HG03354 (cell line): ENCODE data around the gene ADCK1.
"Not testable (repeated sequence)": the region's sequence is repeated elsewhere in the genome, so short reads cannot be mapped to it uniquely, and the experiment has no call there.

Experiments used
- ATAC-seq: cut with Tn5 transposase; IDR thresholded peaks from one replicate; pipeline ENCODE4 v1.9.1; 2021; ENCODE audit warnings: mild to moderate bottlenecking; ENCODE audit not compliant: unreplicated experiment, poor library complexity, severe bottlenecking

ADCK1 gene

GRCh38 chr14:77890873-77891272 lies 91.0 kb downstream of the ADCK1 start:
- no peak for ATAC-seq

- no peak for ATAC-seq
Measured at GRCh38 chr14:77892381-77892871, 92.5 kb downstream of the ADCK1 start.

DNA sequence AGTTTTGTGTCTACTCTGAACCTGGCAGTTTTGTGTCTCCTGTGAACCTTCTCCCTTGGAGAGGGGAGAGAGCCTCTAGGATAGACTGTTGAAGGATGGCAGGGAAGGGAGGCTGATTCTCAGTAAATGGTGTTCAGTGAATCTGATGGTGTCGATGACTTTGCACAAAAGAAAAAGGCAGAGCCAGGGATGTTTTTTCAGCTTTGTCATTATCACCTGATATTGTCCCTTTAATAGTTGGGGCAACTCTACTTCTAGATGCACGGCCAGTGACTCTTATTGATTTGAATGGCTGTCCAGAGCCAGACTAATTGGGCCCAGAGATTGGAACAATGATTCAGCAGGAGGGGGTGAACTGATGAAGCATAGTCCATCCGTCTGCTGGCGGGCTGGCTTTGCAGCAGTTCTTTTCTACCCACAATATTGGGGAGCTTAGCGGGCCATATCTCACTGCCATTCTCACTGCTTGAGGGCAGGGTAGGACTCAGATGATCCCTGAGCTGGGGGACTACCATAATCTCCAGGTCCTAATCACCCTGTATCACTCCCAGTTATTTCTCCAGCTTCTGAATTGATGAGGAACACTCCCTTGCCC lies 93.1 kb downstream of the ADCK1 start:
- ATAC-seq, result no peak

DNA sequence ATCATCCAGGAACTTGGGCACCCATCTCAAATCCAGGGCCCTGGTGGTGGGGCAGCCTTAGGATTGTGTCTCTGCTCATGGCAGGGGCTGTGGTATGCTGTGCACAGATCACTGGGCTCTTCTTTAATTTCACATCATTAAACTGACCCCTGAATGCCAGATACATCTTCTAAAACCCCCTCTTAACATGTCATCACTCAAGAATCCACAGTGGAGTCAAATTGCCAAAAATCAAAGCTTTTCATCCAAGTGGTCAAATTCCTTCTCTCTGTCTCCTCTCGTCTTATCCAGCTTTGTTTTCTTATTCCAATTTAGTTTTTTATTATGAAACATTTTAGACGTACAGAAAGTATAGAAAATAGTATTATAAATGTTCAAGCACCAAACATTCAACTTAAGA lies 97.5 kb downstream of the ADCK1 start:
- no peak for ATAC-seq

- ATAC-seq, result no peak
Measured at GRCh38 chr14:77902811-77903210, 102.9 kb downstream of the ADCK1 start.

- ATAC-seq, result no peak
Measured at GRCh38 chr14:77903221-77903620, 103.3 kb downstream of the ADCK1 start.

- ATAC-seq, result no peak
Measured at GRCh38 chr14:77903937-77904617, 104.2 kb downstream of the ADCK1 start.

GRCh38 chr14:77906446-77906845 lies 106.5 kb downstream of the ADCK1 start:
- ATAC-seq, result no peak

GRCh38 chr14:77908847-77909246 lies 108.9 kb downstream of the ADCK1 start:
- ATAC-seq, result no peak

DNA sequence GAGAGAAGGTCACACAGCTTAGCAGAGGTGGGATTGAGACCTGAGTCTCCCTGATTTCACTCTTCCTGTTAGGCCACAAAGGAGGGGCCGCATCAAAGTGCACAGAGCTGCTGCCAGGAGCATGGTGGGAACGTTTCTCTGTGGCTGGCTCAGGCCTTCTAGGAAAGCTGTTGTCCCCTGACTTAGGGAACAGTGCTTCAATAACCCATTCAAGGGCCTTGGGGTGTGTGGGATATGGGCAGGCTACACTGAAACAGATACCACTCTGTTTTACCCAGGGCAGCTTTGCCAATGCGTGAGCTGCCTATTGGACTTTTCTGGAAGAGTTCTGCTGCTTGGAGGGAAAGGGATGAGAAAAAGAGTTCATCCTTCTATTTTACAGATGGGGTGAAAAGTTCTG lies 110.0 kb downstream of the ADCK1 start:
- no peak for ATAC-seq

DNA sequence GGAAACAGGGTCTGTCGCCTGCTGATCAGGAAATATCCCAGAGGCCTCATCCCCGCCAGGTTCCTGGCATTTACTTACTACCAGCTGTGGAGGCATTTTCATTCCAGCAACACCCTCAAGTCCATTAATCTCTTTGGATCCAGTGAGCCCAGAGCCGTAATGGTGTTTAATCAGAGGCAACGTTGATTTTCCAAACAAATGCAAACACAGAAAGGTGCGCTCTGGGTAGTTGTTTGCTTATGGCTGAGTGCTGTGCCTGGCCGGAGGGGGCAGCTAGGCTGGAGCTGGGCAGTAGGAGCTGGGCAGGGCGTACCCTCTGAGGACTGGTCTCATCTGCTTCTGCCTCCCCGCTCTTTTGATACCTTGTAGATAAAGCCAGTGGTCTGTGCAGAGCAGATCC lies 110.6 kb downstream of the ADCK1 start:
- no peak for ATAC-seq

DNA sequence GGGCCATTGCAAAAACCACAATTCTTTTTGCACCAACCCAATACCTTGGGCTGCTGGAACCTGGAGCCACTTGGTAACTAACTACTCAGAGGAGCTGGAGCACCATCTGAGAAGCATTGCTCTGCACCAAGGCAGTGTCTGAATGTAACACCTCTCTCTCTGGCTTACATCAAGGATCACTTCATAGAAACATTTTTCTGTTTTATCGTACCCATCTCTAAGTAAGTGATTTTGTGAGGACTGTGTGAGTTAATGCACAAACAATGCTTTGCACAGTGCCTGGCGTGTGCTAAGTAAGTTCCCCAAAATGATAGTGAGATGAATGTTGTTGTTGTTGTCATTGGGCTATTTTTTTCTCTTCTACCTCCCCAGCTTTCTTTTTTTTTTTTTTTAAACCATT lies 111.4 kb downstream of the ADCK1 start:
- no peak for ATAC-seq

GRCh38 chr14:77912754-77913556 lies 113.0 kb downstream of the ADCK1 start:
- no peak for ATAC-seq

- ATAC-seq, result no peak
Measured at GRCh38 chr14:77914073-77914721, 114.3 kb downstream of the ADCK1 start.

GRCh38 chr14:77915390-77915789 lies 115.5 kb downstream of the ADCK1 start:
- not testable (repeated sequence) for ATAC-seq

- no peak for ATAC-seq
Measured at GRCh38 chr14:77917491-77918201, 117.7 kb downstream of the ADCK1 start.

DNA sequence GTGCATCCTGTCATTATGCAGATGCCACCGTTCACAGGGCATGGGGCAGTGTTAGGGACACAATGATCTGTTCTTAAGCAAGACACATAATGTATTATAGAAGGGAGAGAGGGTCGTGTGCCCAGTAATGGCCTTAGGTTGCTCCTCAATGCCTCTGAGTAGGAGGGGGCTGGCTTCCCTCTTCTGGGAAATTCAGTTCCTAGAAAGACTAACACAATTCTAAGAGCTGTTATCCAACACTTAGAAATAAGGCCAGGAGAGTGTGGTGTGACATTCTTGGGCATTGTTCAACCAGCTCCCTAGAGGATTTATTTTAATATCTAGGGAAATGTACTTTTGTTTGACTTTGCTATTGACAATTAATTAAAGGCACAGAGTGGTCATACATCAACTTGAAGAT lies 118.5 kb downstream of the ADCK1 start:
- ATAC-seq, result no peak

GRCh38 chr14:77920312-77920711 lies 120.4 kb downstream of the ADCK1 start:
- no peak for ATAC-seq

DNA sequence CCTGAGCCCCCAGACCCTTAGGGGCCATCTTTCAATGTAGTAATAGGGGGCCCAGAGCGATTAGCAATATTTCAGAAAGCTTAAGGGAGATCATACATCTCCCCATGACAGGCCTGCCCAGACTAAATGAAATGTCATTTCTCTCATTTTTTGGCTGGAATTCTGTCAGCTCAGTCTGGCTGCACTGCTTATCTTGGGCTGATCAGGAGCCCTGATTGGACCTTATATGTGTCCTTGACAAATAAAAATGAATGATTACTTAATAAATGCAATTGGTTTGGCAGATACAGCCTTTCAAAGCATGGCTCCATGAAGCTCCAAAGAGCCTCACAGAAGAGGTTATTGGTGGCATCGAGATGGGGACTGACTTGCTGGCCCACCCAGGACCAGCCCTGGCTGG lies 121.9 kb downstream of the ADCK1 start:
- no peak for ATAC-seq
